Stimulated activated CD4-positive, alpha-beta T cell treated with anti-CD3 and anti-CD28 coated beads, Interleukin-4, amount 100 ng/mL, for 24 hours (primary cell): ENCODE data around the gene ZNF586.
"Not testable (repeated sequence)": the region's sequence is repeated elsewhere in the genome, so short reads cannot be mapped to it uniquely, and the experiment has no call there.

Experiments used
- DNase-seq: peaks from one replicate; pipeline ENCODE4 v3.0.0-alpha.2; 2020

Gene ZNF586

GRCh38 chr19:57769345-57770131 is at the start of gene ZNF586:
TSS of gene ZNF586 (plus strand) at chr19:57769676. CDS start at chr19:57769843, 167 bp downstream.
- peak; percentile 89 for DNase-seq

- no peak for DNase-seq
Measured at GRCh38 chr19:57719901-57720519, 49.5 kb upstream of the ZNF586 start.

GRCh38 chr19:57720878-57721277 is 48.6 kb upstream of the ZNF586 start:
- DNase-seq = no peak

GRCh38 chr19:57738320-57738719 is 31.2 kb upstream of the ZNF586 start:
- DNase-seq = peak; percentile 45

GRCh38 chr19:57738770-57739169 is 30.7 kb upstream of the ZNF586 start:
- not testable (repeated sequence) for DNase-seq

- peak; percentile 87 for DNase-seq
Measured at GRCh38 chr19:57746580-57747471, 22.6 kb upstream of the ZNF586 start, which contains the start of gene ZNF776. TSS of gene ZNF776 (plus strand) at chr19:57746815. CDS start at chr19:57747059, 244 bp downstream.

- DNase-seq = no peak
Measured at GRCh38 chr19:57747472-57747807, 22.0 kb upstream of the ZNF586 start.

GRCh38 chr19:57748029-57748428 is 21.4 kb upstream of the ZNF586 start:
- no peak for DNase-seq

GRCh38 chr19:57754091-57754673 is 15.3 kb upstream of the ZNF586 start:
- DNase-seq = no peak

GRCh38 chr19:57755031-57755430 is 14.4 kb upstream of the ZNF586 start:
- DNase-seq = no peak

GRCh38 chr19:57757941-57758340 is 11.5 kb upstream of the ZNF586 start:
- no peak for DNase-seq

GRCh38 chr19:57759096-57759495 is 10.4 kb upstream of the ZNF586 start:
- no peak for DNase-seq

- no peak for DNase-seq
Measured at GRCh38 chr19:57771417-57771816, 1.9 kb downstream of the ZNF586 start.

GRCh38 chr19:57773488-57773887 is 4.0 kb downstream of the ZNF586 start:
- DNase-seq = no peak

GRCh38 chr19:57776764-57777296 is 7.4 kb downstream of the ZNF586 start:
- DNase-seq = no peak

GRCh38 chr19:57778336-57778735 is 8.9 kb downstream of the ZNF586 start:
- DNase-seq = no peak

GRCh38 chr19:57779220-57779845 is 9.9 kb downstream of the ZNF586 start:
- DNase-seq = no peak

- DNase-seq = no peak
Measured at GRCh38 chr19:57786286-57786685, 16.8 kb downstream of the ZNF586 start.

- DNase-seq = no peak
Measured at GRCh38 chr19:57786906-57787305, 17.4 kb downstream of the ZNF586 start.

- DNase-seq = no peak
Measured at GRCh38 chr19:57788114-57788692, 18.7 kb downstream of the ZNF586 start.

GRCh38 chr19:57789288-57789687 is 19.8 kb downstream of the ZNF586 start:
- no peak for DNase-seq

- not testable (repeated sequence) for DNase-seq
Measured at GRCh38 chr19:57796580-57796979, 27.1 kb downstream of the ZNF586 start.
